ENCODE results near the gene METTL27.

Gene METTL27

DNA sequence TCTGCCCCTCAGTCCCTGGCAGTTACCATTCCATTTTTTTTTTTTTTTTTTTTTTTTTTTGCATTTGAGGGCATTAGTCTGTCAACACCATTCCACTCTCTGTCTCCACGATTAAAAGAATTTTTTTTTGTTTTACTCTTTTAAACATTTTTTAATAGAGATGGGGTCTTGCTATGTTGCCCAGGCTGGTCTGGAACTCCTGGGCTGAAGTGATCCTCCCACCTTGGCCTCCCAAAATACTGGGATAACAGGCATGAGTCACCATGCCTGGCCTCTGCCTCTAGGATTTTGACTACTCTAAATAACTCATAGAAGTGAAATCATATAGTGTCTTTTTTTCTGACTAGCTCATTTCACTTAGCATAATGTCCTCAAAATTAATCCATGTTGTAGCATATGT, 55.7 kb downstream of the METTL27 start:
- no peak for DNase-seq (ENCODE audit: low read depth, low spot score)
- CTCF ChIA-PET: interaction anchor here (0.7 kb wide), 1 partner anchor 68 kb away, joined by 5 read pairs; no protein-coding TSS in a partner anchor
- POLR2A ChIA-PET: no interaction called here
- no peak overlapping the region for H3K4me3 ChIP-seq (ENCODE audit: low read depth, low read length)
- TF ChIP-seq, protein P1, sequence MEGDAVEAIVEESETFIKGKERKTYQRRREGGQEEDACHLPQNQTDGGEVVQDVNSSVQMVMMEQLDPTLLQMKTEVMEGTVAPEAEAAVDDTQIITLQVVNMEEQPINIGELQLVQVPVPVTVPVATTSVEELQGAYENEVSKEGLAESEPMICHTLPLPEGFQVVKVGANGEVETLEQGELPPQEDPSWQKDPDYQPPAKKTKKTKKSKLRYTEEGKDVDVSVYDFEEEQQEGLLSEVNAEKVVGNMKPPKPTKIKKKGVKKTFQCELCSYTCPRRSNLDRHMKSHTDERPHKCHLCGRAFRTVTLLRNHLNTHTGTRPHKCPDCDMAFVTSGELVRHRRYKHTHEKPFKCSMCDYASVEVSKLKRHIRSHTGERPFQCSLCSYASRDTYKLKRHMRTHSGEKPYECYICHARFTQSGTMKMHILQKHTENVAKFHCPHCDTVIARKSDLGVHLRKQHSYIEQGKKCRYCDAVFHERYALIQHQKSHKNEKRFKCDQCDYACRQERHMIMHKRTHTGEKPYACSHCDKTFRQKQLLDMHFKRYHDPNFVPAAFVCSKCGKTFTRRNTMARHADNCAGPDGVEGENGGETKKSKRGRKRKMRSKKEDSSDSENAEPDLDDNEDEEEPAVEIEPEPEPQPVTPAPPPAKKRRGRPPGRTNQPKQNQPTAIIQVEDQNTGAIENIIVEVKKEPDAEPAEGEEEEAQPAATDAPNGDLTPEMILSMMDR (IDR thresholded peaks at IDR 0.05; ENCODE audit: insufficient read depth, low read length, missing control alignments): no peak

Measured in AG04449 (cell line).